HG03159 (cell line): ENCODE measurements around the gene ADA.
"Not testable (repeated sequence)": the region's sequence is repeated elsewhere in the genome, so short reads cannot be mapped to it uniquely, and the experiment has no call there.

Experiments
- ATAC-seq: cut with Tn5 transposase; IDR thresholded peaks from one replicate; pipeline ENCODE4 v1.9.1; 2021; ENCODE audit warnings: mild to moderate bottlenecking, moderate library complexity; ENCODE audit not compliant: unreplicated experiment

Gene ADA

GRCh38 chr20:44651684-44652423, at the start of gene ADA:
Gene ADA (minus strand): TSS chr20:44651699. CDS start chr20:44651607, 92 bp downstream.
- peak; percentile 26 for ATAC-seq

GRCh38 chr20:44700306-44700705, 48.8 kb upstream of the ADA start:
- ATAC-seq, result no peak

- no peak for ATAC-seq
Observed at GRCh38 chr20:44698351-44698750, 46.9 kb upstream of the ADA start.

GRCh38 chr20:44697041-44697440, 45.5 kb upstream of the ADA start:
- not testable (repeated sequence) for ATAC-seq

GRCh38 chr20:44696315-44696714, 44.8 kb upstream of the ADA start:
- no peak for ATAC-seq

- no peak for ATAC-seq
Observed at GRCh38 chr20:44695674-44696300, 44.3 kb upstream of the ADA start.

GRCh38 chr20:44695295-44695673, 43.8 kb upstream of the ADA start:
- ATAC-seq, result no peak

- ATAC-seq, result no peak
Observed at GRCh38 chr20:44694159-44694558, 42.7 kb upstream of the ADA start.

GRCh38 chr20:44693627-44694026, 42.1 kb upstream of the ADA start:
- no peak for ATAC-seq

- ATAC-seq, result no peak
Observed at GRCh38 chr20:44692932-44693480, 41.5 kb upstream of the ADA start.

- ATAC-seq, result no peak
Observed at GRCh38 chr20:44691424-44692423, 40.2 kb upstream of the ADA start.

- ATAC-seq, result no peak
Observed at GRCh38 chr20:44690781-44691423, 39.4 kb upstream of the ADA start.

- no peak for ATAC-seq
Observed at GRCh38 chr20:44689809-44690208, 38.3 kb upstream of the ADA start.

GRCh38 chr20:44688053-44688625, 36.6 kb upstream of the ADA start:
- no peak for ATAC-seq

GRCh38 chr20:44686934-44687333, 35.4 kb upstream of the ADA start:
- ATAC-seq, result no peak

GRCh38 chr20:44684047-44684967, 32.8 kb upstream of the ADA start:
- ATAC-seq, result no peak

- ATAC-seq, result peak; percentile 62
Observed at GRCh38 chr20:44683263-44684046, 32.0 kb upstream of the ADA start.

GRCh38 chr20:44681796-44682566, 30.5 kb upstream of the ADA start:
- no peak for ATAC-seq
